Skeletal muscle cell (primary cell): ENCODE data around the gene SELPLG.
"Not testable (repeated sequence)": the region's sequence is repeated elsewhere in the genome, so short reads cannot be mapped to it uniquely, and the experiment has no call there.

Experiments
- DNase-seq: peaks from one replicate; pipeline ENCODE4 v3.0.0-alpha.2; 2010; ENCODE audit warnings: low read depth
- H3K4me3 ChIP-seq: 2 replicates; pipeline ENCODE4 v1.5.1; 2011; ENCODE audit warnings: low read depth, mild to moderate bottlenecking, control low read depth, low read length, moderate library complexity

SELPLG gene, protein sequence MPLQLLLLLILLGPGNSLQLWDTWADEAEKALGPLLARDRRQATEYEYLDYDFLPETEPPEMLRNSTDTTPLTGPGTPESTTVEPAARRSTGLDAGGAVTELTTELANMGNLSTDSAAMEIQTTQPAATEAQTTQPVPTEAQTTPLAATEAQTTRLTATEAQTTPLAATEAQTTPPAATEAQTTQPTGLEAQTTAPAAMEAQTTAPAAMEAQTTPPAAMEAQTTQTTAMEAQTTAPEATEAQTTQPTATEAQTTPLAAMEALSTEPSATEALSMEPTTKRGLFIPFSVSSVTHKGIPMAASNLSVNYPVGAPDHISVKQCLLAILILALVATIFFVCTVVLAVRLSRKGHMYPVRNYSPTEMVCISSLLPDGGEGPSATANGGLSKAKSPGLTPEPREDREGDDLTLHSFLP

GRCh38 chr12:108633534-108634248 lies at the start of gene SELPLG:
Gene SELPLG (minus strand): TSS chr12:108633894. CDS start chr12:108624307, 9,587 bp downstream.
- DNase-seq, result no peak
- no peak within 1 kb of the TSS for H3K4me3 ChIP-seq

GRCh38 chr12:108681317-108681716 lies 47.6 kb upstream of the SELPLG start:
- no peak for DNase-seq
- no peak overlapping the region for H3K4me3 ChIP-seq

- DNase-seq, result no peak
- no peak overlapping the region for H3K4me3 ChIP-seq
Observed at GRCh38 chr12:108679106-108679681, 45.5 kb upstream of the SELPLG start.

- H3K4me3 ChIP-seq, result no peak overlapping the region
- DNase-seq, result no peak
Observed at GRCh38 chr12:108678104-108678730, 44.5 kb upstream of the SELPLG start.

GRCh38 chr12:108677381-108677780 lies 43.7 kb upstream of the SELPLG start:
- H3K4me3 ChIP-seq, result no peak overlapping the region
- DNase-seq, result no peak

DNA sequence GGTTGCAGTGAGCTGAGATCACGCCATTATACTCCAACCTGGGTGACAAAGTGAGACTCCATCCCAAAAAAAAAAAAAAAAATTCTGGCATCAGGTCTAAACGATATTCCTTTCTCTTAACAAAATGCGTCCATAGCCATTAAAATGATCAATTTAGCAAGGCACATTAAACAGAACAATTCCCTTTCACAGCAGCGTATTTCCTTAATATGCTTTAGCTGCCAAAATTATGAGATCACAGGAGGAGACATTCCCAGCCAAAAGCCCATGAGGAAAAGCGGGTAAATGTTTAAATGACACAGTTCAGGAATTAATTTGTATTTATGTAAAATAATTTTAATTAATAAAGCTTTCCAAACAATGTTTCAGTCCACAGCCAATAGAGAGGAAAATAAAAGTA lies 43.0 kb upstream of the SELPLG start:
- DNase-seq, result no peak
- no peak overlapping the region for H3K4me3 ChIP-seq

DNA sequence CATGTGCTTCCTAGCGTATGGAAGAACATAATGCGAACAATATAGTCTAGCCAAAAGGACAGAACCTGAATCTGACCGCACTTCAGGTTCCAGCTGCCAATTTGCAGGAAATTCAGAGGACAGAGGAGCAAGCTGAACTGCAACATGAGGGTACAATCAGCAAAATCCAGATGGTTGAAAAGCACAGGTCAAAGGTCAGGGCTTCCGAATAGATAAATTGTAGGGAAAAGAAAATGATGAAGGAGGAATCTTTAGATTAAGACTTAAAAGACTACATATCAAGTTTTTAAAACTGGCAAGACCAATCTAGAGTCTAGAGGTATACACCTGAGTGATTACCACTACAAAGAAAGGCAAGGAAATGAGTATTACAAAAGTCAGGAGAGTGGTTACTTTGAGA lies 42.1 kb upstream of the SELPLG start:
- no peak for DNase-seq
- no peak overlapping the region for H3K4me3 ChIP-seq

DNA sequence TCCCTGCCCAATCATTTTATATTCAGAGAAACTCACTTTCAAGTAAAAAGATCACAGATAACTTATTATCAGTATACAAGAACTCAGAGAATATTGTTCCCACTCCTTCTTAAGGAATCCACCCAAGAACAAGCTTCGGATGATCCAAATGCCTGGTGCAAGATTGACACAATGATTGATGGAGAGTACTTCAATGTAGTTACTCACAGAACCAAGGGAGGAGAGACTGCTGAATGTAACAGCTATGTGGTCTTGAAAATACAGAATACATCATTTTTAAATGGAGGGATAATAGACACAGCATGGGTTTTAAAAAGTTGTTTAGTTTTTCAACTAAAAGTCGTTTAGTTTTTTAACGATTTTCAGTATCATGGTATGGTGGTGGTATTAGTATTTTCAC lies 38.4 kb upstream of the SELPLG start:
- no peak for DNase-seq
- H3K4me3 ChIP-seq, result no peak overlapping the region

- no peak overlapping the region for H3K4me3 ChIP-seq
- no peak for DNase-seq
Observed at GRCh38 chr12:108671110-108671509, 37.4 kb upstream of the SELPLG start.

DNA sequence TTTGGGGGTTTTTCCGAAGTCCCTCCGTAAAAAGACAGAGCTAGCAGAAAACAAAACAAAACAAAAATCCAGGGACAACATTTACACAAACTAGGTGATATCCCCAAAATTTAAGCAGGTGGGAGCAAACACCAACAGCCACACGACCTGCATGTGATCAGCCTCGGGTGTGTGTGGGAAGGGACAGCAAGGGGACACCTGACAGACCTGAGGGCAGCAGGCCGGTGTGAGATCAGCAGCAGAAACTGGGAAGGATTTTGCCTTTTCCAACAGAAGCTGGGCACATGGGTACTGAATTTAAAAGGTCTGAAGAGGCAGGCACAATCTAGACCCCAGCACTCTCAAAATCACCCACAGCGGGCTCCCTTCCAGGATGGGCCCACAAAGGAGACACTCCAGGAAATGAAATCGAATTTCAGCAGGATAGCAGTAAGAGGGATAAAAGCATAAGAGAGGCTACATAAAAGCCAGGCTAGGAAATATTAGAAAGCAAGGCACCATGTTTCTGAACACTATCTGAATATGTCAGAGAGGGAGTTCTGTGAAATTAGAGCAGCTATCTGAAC lies 36.5 kb upstream of the SELPLG start:
- H3K4me3 ChIP-seq, result no peak overlapping the region

DNA sequence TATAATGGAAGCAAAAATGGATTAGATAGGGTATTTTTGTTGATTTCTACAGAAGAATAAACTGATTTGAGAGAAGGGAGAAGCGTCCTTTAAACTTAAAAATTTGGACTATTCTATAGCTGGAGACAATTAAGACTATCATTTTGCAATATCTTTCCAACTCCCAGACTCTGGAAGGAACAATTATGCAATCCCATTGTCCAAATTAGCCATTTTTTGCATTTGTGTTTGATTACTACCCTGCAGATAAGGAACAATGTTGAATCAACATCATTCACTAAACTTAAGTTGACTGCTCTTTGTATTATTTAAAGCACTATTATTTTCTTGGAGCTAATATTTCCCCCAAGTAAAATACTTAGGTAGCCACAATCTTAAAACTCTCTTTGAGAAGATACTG lies 34.8 kb upstream of the SELPLG start:
- no peak overlapping the region for H3K4me3 ChIP-seq
- DNase-seq, result no peak

More for the DNA sequence above, 36.5 kb upstream of the SELPLG start:
- no peak for DNase-seq

- DNase-seq, result no peak
- H3K4me3 ChIP-seq, result no peak overlapping the region
Observed at GRCh38 chr12:108668063-108668462, 34.4 kb upstream of the SELPLG start.

DNA sequence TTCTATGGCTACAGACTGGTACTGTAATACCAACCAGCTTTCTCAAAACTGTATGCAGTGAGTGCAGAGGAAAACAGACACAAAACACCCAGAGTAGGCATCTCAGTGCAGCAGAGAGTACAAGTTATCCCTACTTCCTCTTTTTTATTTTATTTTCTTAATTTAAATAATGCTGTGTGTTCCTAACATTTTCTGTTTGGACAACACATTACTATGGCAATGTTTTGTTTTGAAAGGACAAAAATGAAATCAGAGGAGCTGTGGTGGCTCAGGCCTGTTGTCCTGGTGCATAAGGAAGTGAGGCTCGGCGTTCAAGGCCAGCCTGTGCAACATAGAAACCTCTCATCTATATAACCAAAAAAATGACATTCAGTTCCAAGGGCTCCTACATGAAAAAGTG lies 33.7 kb upstream of the SELPLG start:
- no peak for DNase-seq
- no peak overlapping the region for H3K4me3 ChIP-seq

DNA sequence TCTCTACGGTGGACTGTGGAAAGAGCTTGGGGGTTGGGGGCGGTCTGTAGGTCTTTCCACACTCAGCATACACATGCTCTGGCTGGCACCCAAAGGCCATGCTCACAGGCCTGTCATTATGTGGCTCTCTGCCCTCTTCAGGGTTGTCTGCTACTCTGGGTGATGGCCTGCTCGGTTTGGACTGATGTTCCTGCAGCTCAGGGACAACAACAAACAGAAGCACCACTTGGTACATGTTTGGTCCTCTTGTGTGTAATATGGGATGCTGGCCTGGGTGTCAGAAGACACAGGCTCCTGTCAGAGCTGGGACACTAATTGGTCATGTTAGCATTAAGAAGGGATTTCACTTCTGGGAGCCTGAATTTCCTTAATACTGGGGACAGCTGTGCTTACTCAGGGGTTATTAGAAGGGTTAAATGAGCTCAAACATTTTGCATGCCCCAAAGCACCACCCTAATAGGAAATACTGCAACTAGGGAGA lies 32.7 kb upstream of the SELPLG start:
- H3K4me3 ChIP-seq, result no peak overlapping the region
- DNase-seq, result peak; percentile 47

DNA sequence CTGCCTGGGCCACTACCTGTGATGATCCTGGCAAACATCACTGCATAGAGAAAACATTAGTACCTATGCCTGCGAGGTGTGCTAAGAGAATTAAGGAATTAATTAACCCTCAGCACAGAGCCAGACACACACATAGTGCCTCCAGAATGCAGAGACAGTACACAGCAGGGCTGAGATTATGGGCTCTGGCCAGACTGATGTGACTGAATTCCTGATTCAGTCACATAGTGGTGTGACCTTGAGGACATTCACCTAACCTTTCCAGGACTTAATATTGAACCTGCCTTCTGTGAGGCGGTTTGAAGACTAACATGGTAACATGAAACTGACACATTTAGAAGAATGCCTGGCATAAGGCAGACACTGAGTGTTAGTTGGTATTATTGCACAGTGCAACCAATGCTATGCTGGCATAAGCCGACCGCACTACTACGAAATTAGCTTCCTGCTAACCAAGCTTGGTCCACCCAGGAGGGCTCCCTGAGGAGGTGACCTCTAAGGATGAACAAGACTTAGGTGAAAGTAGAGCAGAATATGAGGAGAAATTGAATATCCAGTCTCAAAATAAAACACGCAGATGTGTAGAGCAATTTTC lies 32.0 kb upstream of the SELPLG start:
- no peak for DNase-seq
- H3K4me3 ChIP-seq, result no peak overlapping the region

DNA sequence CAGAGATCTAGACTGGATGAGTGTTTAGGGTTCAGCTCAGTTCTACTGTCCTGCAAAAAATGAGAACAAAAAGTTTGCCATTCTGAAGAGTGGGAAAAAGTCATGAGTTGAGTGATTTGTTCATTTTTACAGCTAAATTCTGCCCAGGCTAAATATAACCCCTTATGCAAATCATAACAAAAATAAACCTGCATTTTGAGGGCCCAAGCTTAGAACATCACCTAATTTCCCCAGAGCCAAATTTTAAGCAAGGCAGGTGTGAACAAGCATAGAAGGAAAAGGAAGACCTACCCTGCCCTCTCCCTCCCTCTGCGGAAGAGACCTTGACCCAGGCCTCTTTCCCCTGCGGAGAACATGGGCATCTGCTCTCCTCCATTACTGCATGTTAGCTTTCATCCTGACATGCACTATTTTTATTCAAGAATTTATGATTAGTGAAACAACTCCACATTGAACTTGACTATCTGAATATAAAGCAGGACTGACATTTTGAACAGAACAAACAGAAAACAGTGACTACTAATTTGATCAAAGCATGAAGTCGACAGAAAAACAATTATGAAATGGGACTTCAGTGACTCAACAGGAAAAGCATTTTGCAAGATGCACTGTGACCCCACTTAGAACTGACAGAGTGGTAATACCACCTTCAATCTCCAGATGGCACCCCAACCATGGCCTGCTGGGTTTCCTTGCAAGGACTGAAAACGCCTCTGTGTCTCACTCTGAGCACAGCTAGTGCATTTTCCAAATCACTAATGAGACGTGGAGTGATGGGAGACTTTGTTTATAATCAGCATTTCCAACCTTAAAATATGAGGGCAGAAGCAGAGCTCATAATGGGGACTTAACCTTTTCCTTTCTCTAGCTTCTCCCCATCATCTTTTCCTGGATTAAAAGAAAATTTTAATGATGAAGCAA lies 30.9 kb upstream of the SELPLG start:
- peak; percentile 84 for DNase-seq
- H3K4me3 ChIP-seq, result no peak overlapping the region

GRCh38 chr12:108663324-108664015 lies 29.8 kb upstream of the SELPLG start:
- no peak overlapping the region for H3K4me3 ChIP-seq
- DNase-seq, result no peak

GRCh38 chr12:108658115-108658514 lies 24.4 kb upstream of the SELPLG start:
- H3K4me3 ChIP-seq, DNase-seq: not testable (repeated sequence)
